ENCODE results near the gene SUCLG2.

SUCLG2 gene

GRCh38 chr3:67386451-67386850, 268.0 kb downstream of the SUCLG2 start:
- no peak for DNase-seq (ENCODE audit: low spot score)
- TF ChIP-seq, protein P1, sequence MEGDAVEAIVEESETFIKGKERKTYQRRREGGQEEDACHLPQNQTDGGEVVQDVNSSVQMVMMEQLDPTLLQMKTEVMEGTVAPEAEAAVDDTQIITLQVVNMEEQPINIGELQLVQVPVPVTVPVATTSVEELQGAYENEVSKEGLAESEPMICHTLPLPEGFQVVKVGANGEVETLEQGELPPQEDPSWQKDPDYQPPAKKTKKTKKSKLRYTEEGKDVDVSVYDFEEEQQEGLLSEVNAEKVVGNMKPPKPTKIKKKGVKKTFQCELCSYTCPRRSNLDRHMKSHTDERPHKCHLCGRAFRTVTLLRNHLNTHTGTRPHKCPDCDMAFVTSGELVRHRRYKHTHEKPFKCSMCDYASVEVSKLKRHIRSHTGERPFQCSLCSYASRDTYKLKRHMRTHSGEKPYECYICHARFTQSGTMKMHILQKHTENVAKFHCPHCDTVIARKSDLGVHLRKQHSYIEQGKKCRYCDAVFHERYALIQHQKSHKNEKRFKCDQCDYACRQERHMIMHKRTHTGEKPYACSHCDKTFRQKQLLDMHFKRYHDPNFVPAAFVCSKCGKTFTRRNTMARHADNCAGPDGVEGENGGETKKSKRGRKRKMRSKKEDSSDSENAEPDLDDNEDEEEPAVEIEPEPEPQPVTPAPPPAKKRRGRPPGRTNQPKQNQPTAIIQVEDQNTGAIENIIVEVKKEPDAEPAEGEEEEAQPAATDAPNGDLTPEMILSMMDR (IDR thresholded peaks at IDR 0.05; ENCODE audit: extremely low read depth, missing control alignments) = no peak

- DNase-seq (ENCODE audit: low spot score) = peak; percentile 23
Observed at GRCh38 chr3:67384760-67385397, 269.5 kb downstream of the SUCLG2 start.

GRCh38 chr3:67384016-67384415, 270.4 kb downstream of the SUCLG2 start:
- TF ChIP-seq, protein P1 (IDR thresholded peaks at IDR 0.05; ENCODE audit: extremely low read depth, missing control alignments) = no peak
- DNase-seq (ENCODE audit: low spot score) = no peak

More at GRCh38 chr3:67384760-67385397, 269.5 kb downstream of the SUCLG2 start:
- TF ChIP-seq, protein P1 (IDR thresholded peaks at IDR 0.05; ENCODE audit: extremely low read depth, missing control alignments) = no peak

- TF ChIP-seq, protein P1 (IDR thresholded peaks at IDR 0.05; ENCODE audit: extremely low read depth, missing control alignments) = no peak
- DNase-seq (ENCODE audit: low spot score) = no peak
Observed at GRCh38 chr3:67383379-67383778, 271.0 kb downstream of the SUCLG2 start.

GRCh38 chr3:67382536-67382935, 271.9 kb downstream of the SUCLG2 start:
- DNase-seq (ENCODE audit: low spot score) = no peak
- TF ChIP-seq, protein P1 (IDR thresholded peaks at IDR 0.05; ENCODE audit: extremely low read depth, missing control alignments) = no peak

- TF ChIP-seq, protein P1 (IDR thresholded peaks at IDR 0.05; ENCODE audit: extremely low read depth, missing control alignments) = peak; percentile 17
- peak; percentile 15 for DNase-seq (ENCODE audit: low spot score)
Observed at GRCh38 chr3:67381667-67382272, 272.6 kb downstream of the SUCLG2 start.

DNA sequence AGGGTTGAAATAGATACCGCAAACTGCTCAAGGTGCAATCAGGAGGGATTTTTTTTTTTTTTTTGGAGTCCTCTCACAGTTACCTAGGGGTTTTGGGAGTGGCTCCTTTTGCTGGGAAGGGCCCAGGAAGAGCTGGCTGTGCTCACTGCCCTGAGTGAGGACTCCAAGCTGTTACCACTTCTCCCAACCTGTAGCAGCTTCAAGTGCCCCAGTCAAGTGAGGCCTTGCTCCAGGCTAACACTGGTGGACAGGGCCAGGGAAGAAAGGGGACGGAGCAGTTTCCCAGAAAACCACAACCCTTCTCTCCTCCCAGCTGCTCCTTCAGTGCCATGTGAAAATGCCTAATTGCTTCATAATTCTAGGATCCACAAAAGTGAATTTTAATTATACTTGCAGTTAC, 274.3 kb downstream of the SUCLG2 start:
- no peak for DNase-seq (ENCODE audit: low spot score)
- TF ChIP-seq, protein P1 (IDR thresholded peaks at IDR 0.05; ENCODE audit: extremely low read depth, missing control alignments) = no peak
